Fibroblast of lung (primary cell): Measurements from ENCODE around the gene VWA5B1. TPM values are rescaled to one million over a fixed set of nuclear protein-coding genes. Genes with fewer than 3 reads are reported as not detected.

Experiments used
- DNase-seq, 2 donors: peaks; one replicate each; pipeline versions ENCODE4 v3.0.0 to v3.0.0-alpha.2; 2010; ENCODE audit warnings: low read depth in 2 of 2
- H2AFZ ChIP-seq: 2 replicates; pipeline ENCODE4 v1.5.1; 2012; ENCODE audit warnings: low read length, control low read depth, inconsistent platforms
- H3K27ac ChIP-seq: 2 replicates; pipeline ENCODE4 v1.5.1; 2011; ENCODE audit warnings: low read length, control low read depth; ENCODE audit not compliant: insufficient read depth
- H3K27me3 ChIP-seq: 2 replicates; pipeline ENCODE4 v1.5.1; 2011; ENCODE audit warnings: mild to moderate bottlenecking, low read length; ENCODE audit not compliant: control insufficient read depth, insufficient read depth
- H3K36me3 ChIP-seq: 2 replicates; pipeline ENCODE4 v1.5.1; 2011; ENCODE audit warnings: low read length; ENCODE audit not compliant: control insufficient read depth, insufficient read depth
- H3K4me1 ChIP-seq: 2 replicates; pipeline ENCODE4 v1.5.1; 2011; ENCODE audit warnings: low read length; ENCODE audit not compliant: control insufficient read depth, insufficient read depth; ENCODE audit errors: extremely low read depth
- H3K4me2 ChIP-seq: 2 replicates; pipeline ENCODE4 v1.5.1; 2011; ENCODE audit warnings: low read length, control low read depth; ENCODE audit not compliant: insufficient read depth; ENCODE audit errors: extremely low read depth
- H3K4me3 ChIP-seq, 4 experiments: fragments of 200-600 bp in 1 of 4; sonication (generic) in 1 of 4; replicated peaks in 1 of 4; 2 replicates each; pipeline ENCODE4 v1.5.1; 2011 to 2016; ENCODE audit warnings: low read length in 4 of 4, low read depth in 3 of 4, mild to moderate bottlenecking in 3 of 4, control low read depth in 2 of 4, inconsistent platforms in 1 of 4, mixed read lengths in 1 of 4; ENCODE audit not compliant: insufficient read depth in 1 of 4; ENCODE audit errors: control extremely low read depth in 1 of 4
- H3K79me2 ChIP-seq: 2 replicates; pipeline ENCODE4 v1.5.1; 2012; ENCODE audit warnings: mild to moderate bottlenecking, low read length, inconsistent platforms; ENCODE audit not compliant: control insufficient read depth, insufficient read depth
- H3K9ac ChIP-seq: 2 replicates; pipeline ENCODE4 v1.5.1; 2011; ENCODE audit warnings: mild to moderate bottlenecking, low read length, control low read depth; ENCODE audit not compliant: insufficient read depth
- H3K9me3 ChIP-seq: 2 replicates; pipeline ENCODE4 v1.5.1; 2012; ENCODE audit warnings: low read depth, low read length; ENCODE audit not compliant: control insufficient read depth, insufficient read depth
- H4K20me1 ChIP-seq: 2 replicates; pipeline ENCODE4 v1.5.1; 2011; ENCODE audit warnings: low read length; ENCODE audit not compliant: control insufficient read depth, insufficient read depth; ENCODE audit errors: extremely low read depth
- EZH2 ChIP-seq: IDR thresholded peaks from 2 replicates; pipeline ENCODE4 v1.5.1; 2012; ENCODE audit warnings: low read length, control low read depth, mild to moderate bottlenecking; ENCODE audit errors: missing control alignments
- polyA plus RNA-seq, 2 donors: library from polyadenylated mRNA; depleted of rRNA in 1 of 2; stranded (reverse) in 1 of 2; unstranded in 1 of 2; fragments of >200 nt; gene quantifications; 2 replicates each; pipeline ENCODE4 v1.2.1, GENCODE V29; 2011 to 2012; ENCODE audit warnings: missing spikeins in 1 of 2
- total RNA-seq: library from RNA; depleted of rRNA; stranded (reverse); fragments of >200 nt; gene quantifications from 2 replicates; pipeline ENCODE4 v1.2.1, GENCODE V29; 2014
- TF ChIP-seq, protein P1 (sequence below), 2 donors: IDR thresholded peaks in 1 of 2; conservative IDR thresholded peaks in 1 of 2; 1 replicate in 1 of 2; 2 replicates in 1 of 2; pipeline ENCODE4 v1.5.1; 2011 to 2012; ENCODE audit warnings: low read length in 2 of 2, control low read depth in 1 of 2, inconsistent platforms in 1 of 2, low read depth in 1 of 2, mild to moderate bottlenecking in 1 of 2

The VWA5B1 gene
- total and polyA plus RNA-seq, 2 donors (not counting 1 experiment from before 2014, with no cell fraction given): not detected

DNA sequence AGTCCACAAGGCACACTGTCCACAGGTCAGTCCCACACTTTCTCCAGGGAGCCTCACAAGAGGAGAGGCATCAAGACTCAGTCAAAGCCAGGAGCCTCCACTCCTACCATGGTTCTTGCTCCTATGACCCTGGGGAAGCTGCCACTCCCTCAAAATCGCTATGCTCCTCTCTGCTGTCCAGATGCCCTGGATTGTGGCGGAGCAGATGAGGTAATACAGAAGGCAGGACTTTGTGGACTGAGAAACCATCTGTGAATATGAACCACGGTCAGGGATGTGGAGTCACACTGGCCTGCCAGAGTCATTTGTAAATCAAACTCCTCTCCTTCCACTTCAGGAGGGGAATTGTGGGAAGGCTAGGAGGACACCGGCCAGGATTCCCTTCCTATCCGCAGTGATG, 20.6 kb downstream of the VWA5B1 start:
- H3K4me1 ChIP-seq: no peaks in the 10 kb centered on the region
- H3K4me2 ChIP-seq: no peak overlapping the region
- H3K4me3 ChIP-seq: no peak overlapping the region
- no peaks in the 10 kb centered on the region for H4K20me1 ChIP-seq
- no peaks in the 10 kb centered on the region for H3K79me2 ChIP-seq
- H3K9ac ChIP-seq: no peak overlapping the region
- no peaks in the 10 kb centered on the region for H3K36me3 ChIP-seq
- no peak overlapping the region for H3K27ac ChIP-seq
- no peaks in the 10 kb centered on the region for H3K27me3 ChIP-seq
- H3K9me3 ChIP-seq: no peaks in the 10 kb centered on the region
- peak in 1 of 2 donors; percentile 26 for DNase-seq
- TF ChIP-seq EZH2: no peak
- TF ChIP-seq, protein P1, sequence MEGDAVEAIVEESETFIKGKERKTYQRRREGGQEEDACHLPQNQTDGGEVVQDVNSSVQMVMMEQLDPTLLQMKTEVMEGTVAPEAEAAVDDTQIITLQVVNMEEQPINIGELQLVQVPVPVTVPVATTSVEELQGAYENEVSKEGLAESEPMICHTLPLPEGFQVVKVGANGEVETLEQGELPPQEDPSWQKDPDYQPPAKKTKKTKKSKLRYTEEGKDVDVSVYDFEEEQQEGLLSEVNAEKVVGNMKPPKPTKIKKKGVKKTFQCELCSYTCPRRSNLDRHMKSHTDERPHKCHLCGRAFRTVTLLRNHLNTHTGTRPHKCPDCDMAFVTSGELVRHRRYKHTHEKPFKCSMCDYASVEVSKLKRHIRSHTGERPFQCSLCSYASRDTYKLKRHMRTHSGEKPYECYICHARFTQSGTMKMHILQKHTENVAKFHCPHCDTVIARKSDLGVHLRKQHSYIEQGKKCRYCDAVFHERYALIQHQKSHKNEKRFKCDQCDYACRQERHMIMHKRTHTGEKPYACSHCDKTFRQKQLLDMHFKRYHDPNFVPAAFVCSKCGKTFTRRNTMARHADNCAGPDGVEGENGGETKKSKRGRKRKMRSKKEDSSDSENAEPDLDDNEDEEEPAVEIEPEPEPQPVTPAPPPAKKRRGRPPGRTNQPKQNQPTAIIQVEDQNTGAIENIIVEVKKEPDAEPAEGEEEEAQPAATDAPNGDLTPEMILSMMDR (conservative IDR thresholded peaks at IDR 0.05 in 1 of 2, IDR thresholded peaks at IDR 0.05 in 1 of 2; ENCODE audit: low read depth in 1 of 2, low read length in 2 of 2): no peak
- H2AFZ ChIP-seq: no peak overlapping the region

- Histone ChIP-seq H2AFZ (no peak overlapping the region), H3K36me3 (no peaks in the 10 kb centered on the region), H4K20me1 (no peaks in the 10 kb centered on the region), H3K9me3 (no peaks in the 10 kb centered on the region), H3K79me2 (no peaks in the 10 kb centered on the region), H3K4me1 (no peaks in the 10 kb centered on the region), H3K27ac (no peak overlapping the region), H3K9ac (no peak overlapping the region), H3K27me3 (no peaks in the 10 kb centered on the region), H3K4me3 (no peak overlapping the region), H3K4me2 (no peak overlapping the region)
- TF ChIP-seq, protein P1 (conservative IDR thresholded peaks at IDR 0.05 in 1 of 2, IDR thresholded peaks at IDR 0.05 in 1 of 2; ENCODE audit: low read depth in 1 of 2, low read length in 2 of 2): no peak
- no peak for TF ChIP-seq EZH2
- no peak for DNase-seq
Measured at GRCh38 chr1:20312310-20312709, 21.6 kb downstream of the VWA5B1 start.

GRCh38 chr1:20312818-20313217, 22.1 kb downstream of the VWA5B1 start:
- H3K4me1 ChIP-seq: no peaks in the 10 kb centered on the region
- H3K27me3 ChIP-seq: no peaks in the 10 kb centered on the region
- H3K9ac ChIP-seq: no peak overlapping the region
- H3K4me3 ChIP-seq: no peak overlapping the region
- H3K79me2 ChIP-seq: no peaks in the 10 kb centered on the region
- H4K20me1 ChIP-seq: no peaks in the 10 kb centered on the region
- H3K27ac ChIP-seq: no peak overlapping the region
- H2AFZ ChIP-seq: no peak overlapping the region
- no peak for DNase-seq
- TF ChIP-seq EZH2: no peak
- TF ChIP-seq, protein P1 (conservative IDR thresholded peaks at IDR 0.05 in 1 of 2, IDR thresholded peaks at IDR 0.05 in 1 of 2; ENCODE audit: low read depth in 1 of 2, low read length in 2 of 2): no peak
- no peaks in the 10 kb centered on the region for H3K36me3 ChIP-seq
- H3K4me2 ChIP-seq: no peak overlapping the region
- H3K9me3 ChIP-seq: no peaks in the 10 kb centered on the region
